ENCODE results near the gene GALE.

GRCh38 chr1:23810818-23811540 lies 10.4 kb upstream of the GALE start:
- TF ChIP-seq CTCF (IDR thresholded peaks at IDR 0.05) = peak in 2 of 4 experiments; percentile 29 to 56
- no peak for TF ChIP-seq POLR2AphosphoS5 (IDR thresholded peaks at IDR 0.05)

Data from prostate gland (tissue), 2 donors.